ENCODE data around the gene WNK1.

The WNK1 gene

GRCh38 chr12:949453-950191 is 197.2 kb downstream of the WNK1 start, which contains the start of gene RAD52:
TSS of gene RAD52 (minus strand) at chr12:949694. CDS start at chr12:933058, 16,636 bp downstream.
- TF ChIP-seq, protein P1, sequence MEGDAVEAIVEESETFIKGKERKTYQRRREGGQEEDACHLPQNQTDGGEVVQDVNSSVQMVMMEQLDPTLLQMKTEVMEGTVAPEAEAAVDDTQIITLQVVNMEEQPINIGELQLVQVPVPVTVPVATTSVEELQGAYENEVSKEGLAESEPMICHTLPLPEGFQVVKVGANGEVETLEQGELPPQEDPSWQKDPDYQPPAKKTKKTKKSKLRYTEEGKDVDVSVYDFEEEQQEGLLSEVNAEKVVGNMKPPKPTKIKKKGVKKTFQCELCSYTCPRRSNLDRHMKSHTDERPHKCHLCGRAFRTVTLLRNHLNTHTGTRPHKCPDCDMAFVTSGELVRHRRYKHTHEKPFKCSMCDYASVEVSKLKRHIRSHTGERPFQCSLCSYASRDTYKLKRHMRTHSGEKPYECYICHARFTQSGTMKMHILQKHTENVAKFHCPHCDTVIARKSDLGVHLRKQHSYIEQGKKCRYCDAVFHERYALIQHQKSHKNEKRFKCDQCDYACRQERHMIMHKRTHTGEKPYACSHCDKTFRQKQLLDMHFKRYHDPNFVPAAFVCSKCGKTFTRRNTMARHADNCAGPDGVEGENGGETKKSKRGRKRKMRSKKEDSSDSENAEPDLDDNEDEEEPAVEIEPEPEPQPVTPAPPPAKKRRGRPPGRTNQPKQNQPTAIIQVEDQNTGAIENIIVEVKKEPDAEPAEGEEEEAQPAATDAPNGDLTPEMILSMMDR (IDR thresholded peaks at IDR 0.05; ENCODE audit: low read depth, low read length): peak; percentile 80
- H3K4me3 ChIP-seq (ENCODE audit: low read depth, low read length): peak within 1 kb of the TSS; percentile 85

GRCh38 chr12:951176-951575 is 198.8 kb downstream of the WNK1 start:
- H3K4me3 ChIP-seq (ENCODE audit: low read depth, low read length): no peak overlapping the region
- TF ChIP-seq, protein P1 (IDR thresholded peaks at IDR 0.05; ENCODE audit: low read depth, low read length): no peak

DNA sequence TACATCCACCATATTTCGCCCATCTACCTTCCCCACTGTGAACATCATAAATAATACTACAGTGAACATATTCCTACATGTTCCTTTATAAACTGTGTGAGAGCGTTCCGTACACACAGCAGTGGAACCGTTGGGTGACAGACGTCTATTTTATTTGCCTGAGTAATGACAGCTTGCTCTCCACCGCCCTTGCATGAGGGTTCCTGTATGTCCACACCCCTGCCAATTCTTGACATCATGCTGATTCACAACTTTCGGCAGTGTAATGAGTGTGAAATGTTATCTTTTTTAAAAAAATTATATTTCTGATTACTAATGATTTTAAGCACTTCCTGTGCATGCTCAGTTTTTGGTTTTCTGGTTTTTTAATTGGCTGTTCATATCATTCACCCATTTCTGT is 201.4 kb downstream of the WNK1 start:
- TF ChIP-seq, protein P1 (IDR thresholded peaks at IDR 0.05; ENCODE audit: low read depth, low read length): no peak
- no peak overlapping the region for H3K4me3 ChIP-seq (ENCODE audit: low read depth, low read length)

DNA sequence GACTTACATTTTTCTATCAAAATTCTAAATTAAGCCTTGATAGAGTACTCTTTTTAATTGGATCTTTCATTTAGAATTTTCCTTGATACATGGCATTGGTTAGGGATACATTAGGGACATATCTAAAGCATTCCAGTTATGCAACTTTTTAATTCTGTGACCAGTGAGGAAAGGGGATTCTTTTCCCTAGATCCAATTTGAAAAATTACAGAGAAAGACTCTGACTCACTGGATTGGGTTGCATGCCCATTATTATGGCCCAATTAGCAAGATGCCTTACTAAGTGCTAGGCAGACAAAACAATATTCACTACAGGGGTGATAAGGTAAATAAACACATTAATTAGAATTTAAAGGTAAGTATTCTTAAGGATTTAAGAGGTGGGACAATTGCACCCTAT is 202.4 kb downstream of the WNK1 start:
- TF ChIP-seq, protein P1 (IDR thresholded peaks at IDR 0.05; ENCODE audit: low read depth, low read length): no peak

GRCh38 chr12:955939-956338 is 203.6 kb downstream of the WNK1 start:
- no peak overlapping the region for H3K4me3 ChIP-seq (ENCODE audit: low read depth, low read length)
- TF ChIP-seq, protein P1 (IDR thresholded peaks at IDR 0.05; ENCODE audit: low read depth, low read length): no peak

More for the DNA sequence above, 202.4 kb downstream of the WNK1 start:
- H3K4me3 ChIP-seq (ENCODE audit: low read depth, low read length): no peak overlapping the region

DNA sequence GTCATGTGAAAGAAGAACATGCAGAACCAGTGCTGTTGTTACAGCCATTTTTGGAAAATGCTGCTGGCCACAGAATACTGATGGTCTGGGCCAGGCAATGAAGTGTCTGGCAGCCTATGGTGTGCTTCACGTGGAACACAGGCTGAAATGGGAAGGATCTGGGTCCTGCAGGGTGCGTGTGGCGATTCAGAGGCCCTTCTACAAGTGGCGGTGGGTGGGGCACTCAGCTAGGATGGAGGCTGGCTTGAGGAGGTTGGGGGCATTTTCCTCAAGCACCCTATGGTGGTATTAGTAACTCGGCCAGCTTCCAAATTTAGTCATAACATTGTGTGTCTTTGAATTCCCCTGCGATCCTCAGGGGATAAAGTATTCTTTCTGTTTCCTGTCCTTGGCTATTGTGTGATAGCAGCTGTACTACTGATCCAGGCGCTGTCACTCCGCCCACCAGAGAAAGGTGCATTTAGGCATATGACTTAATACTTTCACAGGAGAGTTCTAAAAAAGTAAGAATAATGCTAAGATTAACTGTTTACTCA is 206.3 kb downstream of the WNK1 start:
- TF ChIP-seq, protein P1 (IDR thresholded peaks at IDR 0.05; ENCODE audit: low read depth, low read length): no peak
- H3K4me3 ChIP-seq (ENCODE audit: low read depth, low read length): no peak overlapping the region

Data from WI38 (cell line).